Measurements from ENCODE around the gene UXT. TPM values are rescaled to one million over a fixed set of nuclear protein-coding genes. Genes with fewer than 3 reads are reported as not detected.

UXT gene
- total RNA-seq, 2 experiments from 2014 or later: 187 to 192 TPM

- ATAC-seq: no peak
- no peaks in the 10 kb centered on the region for H3K27me3 Mint-ChIP-seq
- TF ChIP-seq CTCF (IDR thresholded peaks at IDR 0.05): no peak
- ChIA-PET POLR2A (no interaction called here), CTCF (no interaction called here)
- DNase-seq: no peak
- H3K36me3 Mint-ChIP-seq (ENCODE audit: low read depth): peaks cover 19% of the 10 kb centered on the region
- H3K4me1 Mint-ChIP-seq (ENCODE audit: low read depth): peaks cover 23% of the 10 kb centered on the region
- H3K9me3 Mint-ChIP-seq: no peaks in the 10 kb centered on the region
- intact Hi-C loops (cut with micrococcal nuclease): no loop called here
- no peak overlapping the region for H3K27ac Mint-ChIP-seq
- H3K4me3 Mint-ChIP-seq: no peak overlapping the region
Measured at GRCh38 chrX:47633689-47634590, 25.0 kb downstream of the UXT start.

- ATAC-seq (no peak), DNase-seq (no peak)
- Mint-ChIP-seq H3K27me3 (no peaks in the 10 kb centered on the region), H3K36me3 (ENCODE audit: low read depth) (peaks cover 11% of the 10 kb centered on the region), H3K4me3 (no peak overlapping the region), H3K9me3 (no peaks in the 10 kb centered on the region), H3K4me1 (ENCODE audit: low read depth) (peaks cover 21% of the 10 kb centered on the region), H3K27ac (no peak overlapping the region)
- CTCF ChIA-PET: no interaction called here
- POLR2A ChIA-PET: no interaction called here
- intact Hi-C loops (cut with micrococcal nuclease): no loop called here
- no peak for TF ChIP-seq CTCF (IDR thresholded peaks at IDR 0.05)
Measured at GRCh38 chrX:47632666-47633065, 26.3 kb downstream of the UXT start.

GRCh38 chrX:47631676-47632075, 27.3 kb downstream of the UXT start:
- CTCF ChIA-PET: no interaction called here
- intact Hi-C loops (cut with micrococcal nuclease): no loop called here
- H3K27me3 Mint-ChIP-seq: no peaks in the 10 kb centered on the region
- no peak overlapping the region for H3K4me3 Mint-ChIP-seq
- H3K36me3 Mint-ChIP-seq (ENCODE audit: low read depth): peaks cover 6% of the 10 kb centered on the region
- no peaks in the 10 kb centered on the region for H3K9me3 Mint-ChIP-seq
- no peak overlapping the region for H3K27ac Mint-ChIP-seq
- TF ChIP-seq CTCF (IDR thresholded peaks at IDR 0.05): no peak
- peaks cover 18% of the 10 kb centered on the region for H3K4me1 Mint-ChIP-seq (ENCODE audit: low read depth)
- POLR2A ChIA-PET: interaction anchor here (1.8 kb wide), 1 partner anchor 9 kb away, joined by 7 read pairs; no protein-coding TSS in a partner anchor
- ATAC-seq (no peak), DNase-seq (no peak)

- no peaks in the 10 kb centered on the region for H3K9me3 Mint-ChIP-seq
- DNase-seq (peak; percentile 14), ATAC-seq (peak; percentile 65)
- intact Hi-C loops (cut with micrococcal nuclease): loop anchor here (10.0 kb wide), 1 partner anchor 65 kb away; the partner anchor contains the start of gene ARAF
- no peaks in the 10 kb centered on the region for H3K27me3 Mint-ChIP-seq
- peaks cover 5% of the 10 kb centered on the region for H3K36me3 Mint-ChIP-seq (ENCODE audit: low read depth)
- H3K4me1 Mint-ChIP-seq (ENCODE audit: low read depth): peaks cover 16% of the 10 kb centered on the region
- TF ChIP-seq CTCF (IDR thresholded peaks at IDR 0.05): no peak
- CTCF ChIA-PET: interaction anchor here (1.1 to 1.4 kb wide), 2 partner anchors 10 to 15 kb away, joined by 3 to 5 read pairs; no protein-coding TSS in a partner anchor
- POLR2A ChIA-PET: interaction anchor here (0.9 to 1.8 kb wide), 5 partner anchors 11 to 346 kb away, joined by 3 to 7 read pairs (median 3); no protein-coding TSS in a partner anchor
- peak within 1 kb of the TSS; percentile 74 for H3K27ac Mint-ChIP-seq
- H3K4me3 Mint-ChIP-seq: peak within 1 kb of the TSS; percentile 33
Measured at GRCh38 chrX:47629419-47630200, 29.4 kb downstream of the UXT start, which contains the start of gene CFP. TSS of gene CFP (minus strand) at chrX:47629930. CDS start at chrX:47629844, 86 bp downstream.
